ENCODE results near the gene PLOD2. TPM values are rescaled to one million over a fixed set of nuclear protein-coding genes. Genes with fewer than 3 reads are reported as not detected.

Gene PLOD2
- total and polyA plus RNA-seq, 2 experiments from 2014 or later = 300 to 306 TPM

GRCh38 chr3:146134348-146135117, 26.5 kb downstream of the PLOD2 start:
- Histone ChIP-seq H2AFZ (no peak overlapping the region), H3K36me3 (ENCODE audit: low read depth) (peaks cover 15% of the 10 kb centered on the region; the same call in 1 of the 2 replicates), H3K27me3 (replicated peaks; ENCODE audit: insufficient read depth) (no peaks in the 10 kb centered on the region), H3K9me2 (ENCODE audit: insufficient read depth) (no peaks in the 10 kb centered on the region), H3K9ac (no peak overlapping the region), H3K79me2 (ENCODE audit: insufficient read depth) (peaks cover 88% of the 10 kb centered on the region), H4K20me1 (ENCODE audit: insufficient read depth) (peaks cover 2% of the 10 kb centered on the region), H3K27ac (peak overlapping the region; percentile 13), H3K4me1 (ENCODE audit: insufficient read depth) (peaks cover 71% of the 10 kb centered on the region), H3K4me2 (ENCODE audit: unreplicated experiment) (peak overlapping the region; percentile 17), H3K4me3 (no peak overlapping the region), H3F3A (ENCODE audit: insufficient read depth) (peaks cover 89% of the 10 kb centered on the region), H3K9me3 (ENCODE audit: low read depth) (no peaks in the 10 kb centered on the region)
- in situ Hi-C loops (cut with MboI) = no loop called here
- WGBS, 2 experiments (ENCODE audit: low coverage in 1 of 2, low lambda C conversion rate in 2 of 2, missing lambda C conversion rate in 2 of 2) = 35 to 41% methylated on average over 5 of the region's 5 CpGs
- no peak for TF ChIP-seq EZH2 (IDR thresholded peaks at IDR 0.05; ENCODE audit: insufficient read depth, poor library complexity, severe bottlenecking)
- no peak for TF ChIP-seq EZH2phosphoT487 (IDR thresholded peaks at IDR 0.05; ENCODE audit: insufficient read depth, low read depth)
- peak; percentile 35 for DNase-seq

GRCh38 chr3:146133441-146133840, 27.5 kb downstream of the PLOD2 start:
- TF ChIP-seq EZH2phosphoT487 (IDR thresholded peaks at IDR 0.05; ENCODE audit: insufficient read depth, low read depth) (no peak), EZH2 (IDR thresholded peaks at IDR 0.05; ENCODE audit: insufficient read depth, poor library complexity, severe bottlenecking) (no peak)
- Histone ChIP-seq H3K9me3 (ENCODE audit: low read depth) (no peaks in the 10 kb centered on the region), H3K36me3 (ENCODE audit: low read depth) (peaks cover 15% of the 10 kb centered on the region; the same call in 1 of the 2 replicates), H3K9me2 (ENCODE audit: insufficient read depth) (no peaks in the 10 kb centered on the region), H3K4me2 (ENCODE audit: unreplicated experiment) (no peak overlapping the region), H3K27ac (peak overlapping the region; percentile 13), H3F3A (ENCODE audit: insufficient read depth) (peaks cover 90% of the 10 kb centered on the region), H3K4me1 (ENCODE audit: insufficient read depth) (peaks cover 61% of the 10 kb centered on the region), H3K4me3 (no peak overlapping the region), H3K9ac (no peak overlapping the region), H4K20me1 (ENCODE audit: insufficient read depth) (no peaks in the 10 kb centered on the region; the same call in none of the 2 replicates), H3K27me3 (replicated peaks; ENCODE audit: insufficient read depth) (no peaks in the 10 kb centered on the region), H3K79me2 (ENCODE audit: insufficient read depth) (peaks cover 88% of the 10 kb centered on the region), H2AFZ (no peak overlapping the region)
- DNase-seq = peak; percentile 23
- 97 to 100% methylated on average over 2 of the region's 2 CpGs for WGBS, 2 experiments (ENCODE audit: low coverage in 1 of 2, low lambda C conversion rate in 2 of 2, missing lambda C conversion rate in 2 of 2)
- in situ Hi-C loops (cut with MboI) = no loop called here

GRCh38 chr3:146131616-146132410, 29.2 kb downstream of the PLOD2 start:
- Histone ChIP-seq H3K4me3 (peak overlapping the region; percentile 41), H4K20me1 (ENCODE audit: insufficient read depth) (no peaks in the 10 kb centered on the region; the same call in none of the 2 replicates), H3K79me2 (ENCODE audit: insufficient read depth) (peaks cover 88% of the 10 kb centered on the region), H3K4me2 (ENCODE audit: unreplicated experiment) (peak overlapping the region; percentile 25), H3K9me3 (ENCODE audit: low read depth) (no peaks in the 10 kb centered on the region), H3K27ac (peak overlapping the region; percentile 88), H3K9ac (peak overlapping the region; percentile 56), H3K9me2 (ENCODE audit: insufficient read depth) (no peaks in the 10 kb centered on the region), H3K27me3 (replicated peaks; ENCODE audit: insufficient read depth) (no peaks in the 10 kb centered on the region), H3K4me1 (ENCODE audit: insufficient read depth) (peaks cover 65% of the 10 kb centered on the region), H3F3A (ENCODE audit: insufficient read depth) (peaks cover 94% of the 10 kb centered on the region), H2AFZ (no peak overlapping the region), H3K36me3 (ENCODE audit: low read depth) (peaks cover 18% of the 10 kb centered on the region; the same call in 1 of the 2 replicates)
- peak; percentile 92 for DNase-seq
- TF ChIP-seq EZH2phosphoT487 (IDR thresholded peaks at IDR 0.05; ENCODE audit: insufficient read depth, low read depth) = peak; percentile 88
- TF ChIP-seq EZH2 (IDR thresholded peaks at IDR 0.05; ENCODE audit: insufficient read depth, poor library complexity, severe bottlenecking) = no peak
- 29 to 32% methylated on average over 5 of the region's 5 CpGs for WGBS, 2 experiments (ENCODE audit: low coverage in 1 of 2, low lambda C conversion rate in 2 of 2, missing lambda C conversion rate in 2 of 2)
- in situ Hi-C loops (cut with MboI) = no loop called here

DNA sequence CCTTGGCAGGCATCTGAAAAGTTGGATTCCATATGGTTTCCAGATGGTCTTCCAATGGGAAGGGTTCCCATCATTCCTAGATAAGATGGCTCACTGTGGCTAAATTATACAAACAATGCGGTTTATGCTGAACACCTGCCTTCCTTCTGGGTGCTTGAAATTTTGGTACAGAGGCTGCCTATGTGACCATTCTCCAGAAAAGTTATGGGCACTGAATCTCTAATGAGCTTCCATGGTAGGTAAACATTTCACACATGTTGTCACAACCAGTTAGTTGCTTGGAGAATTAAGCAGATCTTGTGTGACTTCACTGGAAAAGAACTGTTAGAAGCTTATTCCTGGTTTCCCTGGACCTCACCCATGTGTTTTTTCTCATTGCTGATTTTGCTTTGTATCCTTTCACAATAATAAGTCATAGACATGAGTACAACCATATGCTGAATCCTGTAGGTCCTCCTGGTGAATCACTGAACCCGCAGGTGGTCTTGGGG, 30.1 kb downstream of the PLOD2 start:
- peak overlapping the region; percentile 56 for H3K9ac ChIP-seq
- peak overlapping the region; percentile 25 for H3K4me2 ChIP-seq (ENCODE audit: unreplicated experiment)
- H3K36me3 ChIP-seq (ENCODE audit: low read depth) = peaks cover 14% of the 10 kb centered on the region; the same call in 1 of the 2 replicates
- H3K9me2 ChIP-seq (ENCODE audit: insufficient read depth) = no peaks in the 10 kb centered on the region
- TF ChIP-seq EZH2phosphoT487 (IDR thresholded peaks at IDR 0.05; ENCODE audit: insufficient read depth, low read depth) = no peak
- no peak for TF ChIP-seq EZH2 (IDR thresholded peaks at IDR 0.05; ENCODE audit: insufficient read depth, poor library complexity, severe bottlenecking)
- H4K20me1 ChIP-seq (ENCODE audit: insufficient read depth) = no peaks in the 10 kb centered on the region; the same call in none of the 2 replicates
- peak overlapping the region; percentile 88 for H3K27ac ChIP-seq
- WGBS, 2 experiments (ENCODE audit: low coverage in 1 of 2, low lambda C conversion rate in 2 of 2, missing lambda C conversion rate in 2 of 2) = 90 to 93% methylated on average over 2 of the region's 2 CpGs
- in situ Hi-C loops (cut with MboI) = no loop called here
- H3K27me3 ChIP-seq (replicated peaks; ENCODE audit: insufficient read depth) = no peaks in the 10 kb centered on the region
- peaks cover 93% of the 10 kb centered on the region for H3F3A ChIP-seq (ENCODE audit: insufficient read depth)
- no peaks in the 10 kb centered on the region for H3K9me3 ChIP-seq (ENCODE audit: low read depth)
- peaks cover 72% of the 10 kb centered on the region for H3K4me1 ChIP-seq (ENCODE audit: insufficient read depth)
- H2AFZ ChIP-seq = no peak overlapping the region
- DNase-seq = peak; percentile 68
- H3K4me3 ChIP-seq = 0 out of 2 replicates have a peak overlapping the region, but pooled peaks have one; percentile 41
- peaks cover 87% of the 10 kb centered on the region for H3K79me2 ChIP-seq (ENCODE audit: insufficient read depth)

Data from GM23248 (cell line).